Omental fat pad (tissue), 4 donors: ENCODE results near the gene AK8. TPM values are rescaled to one million over a fixed set of nuclear protein-coding genes. Genes with fewer than 3 reads are reported as not detected.

Experiments used
- ATAC-seq: fragments of 150-250 bp; one replicate; pipeline ENCODE4 v1.9.1; 2016; ENCODE audit warnings: mild to moderate bottlenecking, moderate library complexity; ENCODE audit not compliant: low FRiP score
- DNase-seq: peaks from one replicate; pipeline ENCODE4 v3.0.0-alpha.2; 2019; ENCODE audit warnings: low spot score
- CTCF ChIP-seq, 3 donors: fragments of 450-650 bp; IDR thresholded peaks; one replicate each; pipeline ENCODE4 v1.5.1; 2016 to 2017; ENCODE audit warnings: antibody characterized with exemption in 3 of 3, mild to moderate bottlenecking in 3 of 3, moderate library complexity in 2 of 3
- total RNA-seq, 4 donors: library from RNA; depleted of rRNA; stranded (reverse); fragments of >200 nt; gene quantifications; one replicate each; pipeline ENCODE4 v1.1.0, GENCODE V29; 2016

AK8 gene
- total RNA-seq, 4 donors from 2014 or later, result 1.0 to 1.3 (median 1.3) TPM; not detected in 1

- no peak for DNase-seq
- ATAC-seq, result no peak
- TF ChIP-seq CTCF (IDR thresholded peaks at IDR 0.05), result no peak
Measured at GRCh38 chr9:132809677-132810271, 68.3 kb downstream of the AK8 start.

GRCh38 chr9:132808645-132809044, 69.4 kb downstream of the AK8 start:
- TF ChIP-seq CTCF (IDR thresholded peaks at IDR 0.05), result no peak
- DNase-seq (no peak), ATAC-seq (no peak)

GRCh38 chr9:132806723-132807421, 71.2 kb downstream of the AK8 start:
- TF ChIP-seq CTCF (IDR thresholded peaks at IDR 0.05), result no peak
- ATAC-seq, result no peak
- DNase-seq, result no peak

- TF ChIP-seq CTCF (IDR thresholded peaks at IDR 0.05), result no peak
- DNase-seq, result no peak
- no peak for ATAC-seq
Measured at GRCh38 chr9:132806306-132806705, 71.8 kb downstream of the AK8 start.

GRCh38 chr9:132804576-132805295, 73.3 kb downstream of the AK8 start:
- no peak for ATAC-seq
- TF ChIP-seq CTCF (IDR thresholded peaks at IDR 0.05), result no peak
- DNase-seq, result no peak

GRCh38 chr9:132802121-132802795, 75.8 kb downstream of the AK8 start:
- ATAC-seq (peak; percentile 59), DNase-seq (no peak)
- TF ChIP-seq CTCF (IDR thresholded peaks at IDR 0.05), result no peak
